Sigmoid colon (tissue), 7 donors: Measurements from ENCODE around the gene IL1RAPL1. TPM values are rescaled to one million over a fixed set of nuclear protein-coding genes. Genes with fewer than 3 reads are reported as not detected.

ENCODE experiments used
- DNase-seq: peaks from one replicate; pipeline ENCODE4 v3.0.0-alpha.2; 2019
- H3K27ac ChIP-seq, 4 donors: fragments of 200-600 bp; sonication (generic); one replicate each; pipeline ENCODE4 v1.5.1; 2016 to 2019; ENCODE audit warnings: mild to moderate bottlenecking in 1 of 4
- H3K27me3 ChIP-seq, 3 donors: fragments of 200-600 bp; sonication (generic); one replicate each; pipeline ENCODE4 v1.5.1; 2019; ENCODE audit warnings: mild to moderate bottlenecking in 1 of 3
- H3K36me3 ChIP-seq, 4 donors: fragments of 200-600 bp; sonication (generic); one replicate each; pipeline ENCODE4 v1.5.1; 2016 to 2019
- H3K4me1 ChIP-seq, 4 donors: fragments of 200-600 bp; sonication (generic); one replicate each; pipeline ENCODE4 v1.5.1; 2017 to 2019
- H3K4me3 ChIP-seq, 4 donors: fragments of 200-600 bp; sonication (generic); one replicate each; pipeline ENCODE4 v1.5.1; 2017 to 2019; ENCODE audit warnings: mild to moderate bottlenecking in 2 of 4, moderate library complexity in 1 of 4
- H3K9me3 ChIP-seq, 4 donors: fragments of 200-600 bp in 3 of 4; sonication (generic) in 3 of 4; one replicate each; pipeline versions ENCODE4 v1.5.1 to v1.6.1; 2013 to 2019
- EP300 ChIP-seq, 4 donors: sonication (generic); formaldehyde crosslinking; IDR thresholded peaks; one replicate each; pipeline ENCODE4 v1.6.1; 2017; ENCODE audit warnings: antibody characterized with exemption in 4 of 4
- POLR2A ChIP-seq, 2 donors: fragments of 450-650 bp; IDR thresholded peaks; one replicate each; pipeline ENCODE4 v1.6.1; 2016; ENCODE audit warnings: antibody characterized with exemption in 2 of 2, mild to moderate bottlenecking in 2 of 2, moderate library complexity in 2 of 2
- POLR2AphosphoS5 ChIP-seq, 4 donors: sonication (generic); formaldehyde crosslinking; IDR thresholded peaks; one replicate each; pipeline ENCODE4 v1.6.1; 2017; ENCODE audit warnings: antibody characterized with exemption in 4 of 4
- WGBS, 2 donors: extraction: QIAGEN DNeasy Blood & Tissue Kit; methylation state at CpG; one replicate each; pipeline ENCODE4 v1.1.7; 2013; 5-methylcytosine and 5-hydroxymethylcytosine counted together
- intact Hi-C: fragments of 100-400 bp; cut with DNase I; formaldehyde crosslinking; loops from one replicate; pipeline ENCODE4 v1.15.1; 2023
- polyA plus RNA-seq, 3 donors: library from polyadenylated mRNA; stranded (reverse); fragments of 200-250 nt; gene quantifications; one replicate each; pipeline ENCODE4 v1.2.3, GENCODE V29; 2013
- total RNA-seq, 4 donors: library from RNA; depleted of rRNA; stranded (reverse); fragments of >200 nt; gene quantifications; one replicate each; pipeline ENCODE4 v1.1.0, GENCODE V29; 2016
- TF ChIP-seq, protein P1 (sequence below), 4 experiments: fragments of 450-650 bp in 3 of 4; fragments of 200-600 bp in 1 of 4; IDR thresholded peaks; one replicate each; pipeline ENCODE4 v1.5.1; 2016 to 2019; ENCODE audit warnings: antibody characterized with exemption in 4 of 4, mild to moderate bottlenecking in 3 of 4, moderate library complexity in 2 of 4
- donor health status: healthy with polysubstance abuse.
- donor health status: Bipolar disorder and iron deficiency.
- donor health status: healthy.

Gene IL1RAPL1
- total and polyA plus RNA-seq, 7 donors = 0.07 to 2.5 (median 1.2) TPM; not detected in 2

DNA sequence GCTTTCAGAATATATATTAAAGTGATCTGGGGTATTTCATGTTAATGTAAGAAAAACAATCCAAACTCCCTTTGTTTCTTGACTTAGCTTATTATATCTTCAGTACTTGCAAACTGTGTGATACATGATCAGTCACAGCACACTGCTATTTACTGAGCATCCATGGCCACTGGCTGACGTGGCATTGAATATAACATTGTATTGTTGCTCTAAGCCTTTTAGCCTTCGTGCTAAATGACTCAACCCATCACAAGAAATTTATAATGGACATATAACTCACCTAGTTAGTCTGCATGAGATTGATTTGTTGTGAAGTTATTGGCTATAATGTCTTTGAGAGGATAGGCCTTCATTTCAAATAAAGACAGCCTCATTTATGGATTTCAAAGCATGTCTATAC lies 642.6 kb downstream of the IL1RAPL1 start:
- no peak for DNase-seq
- TF ChIP-seq EP300 (IDR thresholded peaks at IDR 0.05) = no peak
- TF ChIP-seq POLR2AphosphoS5 (IDR thresholded peaks at IDR 0.05) = no peak
- TF ChIP-seq, protein P1, sequence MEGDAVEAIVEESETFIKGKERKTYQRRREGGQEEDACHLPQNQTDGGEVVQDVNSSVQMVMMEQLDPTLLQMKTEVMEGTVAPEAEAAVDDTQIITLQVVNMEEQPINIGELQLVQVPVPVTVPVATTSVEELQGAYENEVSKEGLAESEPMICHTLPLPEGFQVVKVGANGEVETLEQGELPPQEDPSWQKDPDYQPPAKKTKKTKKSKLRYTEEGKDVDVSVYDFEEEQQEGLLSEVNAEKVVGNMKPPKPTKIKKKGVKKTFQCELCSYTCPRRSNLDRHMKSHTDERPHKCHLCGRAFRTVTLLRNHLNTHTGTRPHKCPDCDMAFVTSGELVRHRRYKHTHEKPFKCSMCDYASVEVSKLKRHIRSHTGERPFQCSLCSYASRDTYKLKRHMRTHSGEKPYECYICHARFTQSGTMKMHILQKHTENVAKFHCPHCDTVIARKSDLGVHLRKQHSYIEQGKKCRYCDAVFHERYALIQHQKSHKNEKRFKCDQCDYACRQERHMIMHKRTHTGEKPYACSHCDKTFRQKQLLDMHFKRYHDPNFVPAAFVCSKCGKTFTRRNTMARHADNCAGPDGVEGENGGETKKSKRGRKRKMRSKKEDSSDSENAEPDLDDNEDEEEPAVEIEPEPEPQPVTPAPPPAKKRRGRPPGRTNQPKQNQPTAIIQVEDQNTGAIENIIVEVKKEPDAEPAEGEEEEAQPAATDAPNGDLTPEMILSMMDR (IDR thresholded peaks at IDR 0.05) = no peak
- TF ChIP-seq POLR2A (IDR thresholded peaks at IDR 0.05) = no peak
- Histone ChIP-seq H3K9me3 (no peaks in the 10 kb centered on the region), H3K27ac (no peak overlapping the region), H3K36me3 (no peaks in the 10 kb centered on the region), H3K27me3 (no peaks in the 10 kb centered on the region), H3K4me3 (no peak overlapping the region), H3K4me1 (no peaks in the 10 kb centered on the region)
- 78 to 79% methylated on average over 2 of the region's 2 CpGs for WGBS, 2 donors
- intact Hi-C loops = no loop called here

DNA sequence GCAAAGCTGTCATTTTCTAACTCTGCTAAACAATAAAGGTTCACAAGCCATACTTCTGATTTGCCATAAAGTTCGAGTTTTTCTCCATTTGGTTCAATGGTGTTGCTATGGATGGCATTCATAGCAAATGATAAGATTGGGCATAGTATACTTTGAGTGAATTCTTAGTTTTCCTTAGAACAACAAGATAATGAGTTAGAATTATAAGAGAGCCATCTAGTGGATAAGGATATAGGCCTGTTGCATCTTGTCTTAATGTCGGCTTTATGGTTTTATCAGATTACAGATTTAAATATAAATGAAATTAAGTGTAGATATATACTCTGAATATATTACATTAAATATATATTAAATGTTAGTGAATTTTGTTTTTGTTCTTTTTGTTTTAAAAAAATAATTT lies 644.6 kb downstream of the IL1RAPL1 start:
- H3K4me3 ChIP-seq = no peak overlapping the region
- H3K9me3 ChIP-seq = no peaks in the 10 kb centered on the region
- H3K27ac ChIP-seq = no peak overlapping the region
- no peaks in the 10 kb centered on the region for H3K27me3 ChIP-seq
- TF ChIP-seq EP300 (IDR thresholded peaks at IDR 0.05) (no peak), POLR2A (IDR thresholded peaks at IDR 0.05) (no peak), POLR2AphosphoS5 (IDR thresholded peaks at IDR 0.05) (no peak)
- TF ChIP-seq, protein P1 (IDR thresholded peaks at IDR 0.05) = no peak
- H3K4me1 ChIP-seq = no peaks in the 10 kb centered on the region
- H3K36me3 ChIP-seq = no peaks in the 10 kb centered on the region
- intact Hi-C loops = no loop called here
- 40 to 72% methylated on average over 2 of the region's 2 CpGs for WGBS, 2 donors
- no peak for DNase-seq

DNA sequence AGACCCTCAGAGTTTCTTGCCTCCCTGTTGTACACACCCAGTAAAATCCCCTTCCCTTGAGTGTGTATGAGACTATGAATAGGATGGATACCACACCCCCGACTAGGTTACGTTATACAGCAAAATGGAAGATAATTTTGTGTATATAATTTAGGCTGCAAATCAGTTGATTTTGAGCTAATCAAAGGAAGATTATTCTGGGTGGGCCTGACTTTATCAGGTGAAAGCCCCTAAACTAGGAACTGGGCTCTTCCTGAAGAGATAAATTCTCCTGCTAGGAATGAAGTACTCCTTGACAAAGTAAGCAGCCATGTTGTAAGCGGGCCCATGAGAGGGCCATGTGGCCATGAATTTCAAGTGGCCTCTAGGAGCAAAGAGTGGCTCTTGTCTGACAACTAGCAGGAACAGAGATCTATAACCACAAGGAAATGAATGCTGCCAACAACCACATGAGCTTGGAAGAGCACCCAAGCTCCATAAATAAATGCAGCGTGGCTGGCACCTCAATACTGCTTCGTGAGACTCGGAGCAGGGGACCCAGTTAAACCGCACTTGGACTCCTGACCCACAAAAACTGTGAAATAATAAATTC lies 646.4 kb downstream of the IL1RAPL1 start:
- H3K4me1 ChIP-seq = no peaks in the 10 kb centered on the region
- H3K36me3 ChIP-seq = no peaks in the 10 kb centered on the region
- no peaks in the 10 kb centered on the region for H3K9me3 ChIP-seq
- no peak overlapping the region for H3K4me3 ChIP-seq
- no peak for TF ChIP-seq EP300 (IDR thresholded peaks at IDR 0.05)
- TF ChIP-seq, protein P1 (IDR thresholded peaks at IDR 0.05) = no peak
- intact Hi-C loops = no loop called here
- 69 to 89% methylated on average over 7 of the region's 7 CpGs for WGBS, 2 donors
- no peak overlapping the region for H3K27ac ChIP-seq
- DNase-seq = no peak
- H3K27me3 ChIP-seq = no peaks in the 10 kb centered on the region

DNA sequence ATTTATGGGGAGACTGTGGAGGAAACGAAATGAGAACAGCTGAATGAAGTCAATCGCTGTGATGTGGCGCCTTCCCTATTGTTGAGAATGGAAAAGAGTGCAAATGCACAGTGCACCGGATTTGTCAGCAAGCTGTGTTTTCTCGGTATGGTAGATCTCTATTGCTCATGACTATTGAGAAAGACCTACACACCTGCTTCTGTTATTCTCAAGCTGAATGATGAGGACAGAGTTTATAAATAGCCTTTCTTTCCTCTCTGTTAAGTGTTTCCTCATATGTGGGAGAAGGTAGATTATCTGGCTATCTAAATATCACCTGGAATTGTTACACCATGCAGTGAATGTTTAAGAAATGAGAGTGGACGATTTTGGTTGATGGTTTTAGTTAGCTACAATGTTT lies 650.7 kb downstream of the IL1RAPL1 start:
- H3K9me3 ChIP-seq = no peaks in the 10 kb centered on the region
- no peaks in the 10 kb centered on the region for H3K36me3 ChIP-seq
- DNase-seq = no peak
- no peaks in the 10 kb centered on the region for H3K4me1 ChIP-seq
- TF ChIP-seq, protein P1 (IDR thresholded peaks at IDR 0.05) = no peak
- no peak for TF ChIP-seq EP300 (IDR thresholded peaks at IDR 0.05)
- TF ChIP-seq POLR2AphosphoS5 (IDR thresholded peaks at IDR 0.05) = no peak
- no peak for TF ChIP-seq POLR2A (IDR thresholded peaks at IDR 0.05)
- 77 to 85% methylated on average over 6 of the region's 6 CpGs for WGBS, 2 donors
- no peak overlapping the region for H3K27ac ChIP-seq
- H3K27me3 ChIP-seq = no peaks in the 10 kb centered on the region
- H3K4me3 ChIP-seq = no peak overlapping the region
- intact Hi-C loops = no loop called here

DNA sequence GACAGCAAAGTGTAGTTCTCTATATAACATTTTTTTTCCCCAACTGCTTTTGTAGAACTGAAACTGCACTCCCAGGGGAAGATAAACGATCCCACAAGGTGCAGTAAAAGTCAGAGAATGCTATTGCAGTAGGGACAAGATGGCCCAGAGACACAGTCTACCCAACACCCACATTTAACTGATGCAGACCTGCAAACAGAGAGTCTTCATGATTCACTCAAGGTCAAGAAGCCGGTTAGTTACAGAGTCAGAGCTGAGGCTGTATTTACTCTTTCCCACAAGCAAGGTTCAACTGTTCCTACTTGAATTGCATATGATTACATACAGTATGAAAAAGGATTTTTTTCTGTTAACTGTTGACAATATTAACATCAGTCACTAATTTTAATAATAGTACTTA lies 654.6 kb downstream of the IL1RAPL1 start:
- 30 to 52% methylated on average over 2 of the region's 2 CpGs for WGBS, 2 donors
- no peaks in the 10 kb centered on the region for H3K36me3 ChIP-seq
- no peaks in the 10 kb centered on the region for H3K9me3 ChIP-seq
- TF ChIP-seq, protein P1 (IDR thresholded peaks at IDR 0.05) = no peak
- TF ChIP-seq POLR2AphosphoS5 (IDR thresholded peaks at IDR 0.05) (no peak), POLR2A (IDR thresholded peaks at IDR 0.05) (no peak), EP300 (IDR thresholded peaks at IDR 0.05) (no peak)
- no peak for DNase-seq
- H3K4me1 ChIP-seq = no peaks in the 10 kb centered on the region
- no peak overlapping the region for H3K27ac ChIP-seq
- intact Hi-C loops = no loop called here
- H3K4me3 ChIP-seq = no peak overlapping the region
- no peaks in the 10 kb centered on the region for H3K27me3 ChIP-seq
